Measurements from ENCODE around the gene ASB4.
"Not testable (repeated sequence)": the region's sequence is repeated elsewhere in the genome, so short reads cannot be mapped to it uniquely, and the experiment has no call there.

The ASB4 gene

DNA sequence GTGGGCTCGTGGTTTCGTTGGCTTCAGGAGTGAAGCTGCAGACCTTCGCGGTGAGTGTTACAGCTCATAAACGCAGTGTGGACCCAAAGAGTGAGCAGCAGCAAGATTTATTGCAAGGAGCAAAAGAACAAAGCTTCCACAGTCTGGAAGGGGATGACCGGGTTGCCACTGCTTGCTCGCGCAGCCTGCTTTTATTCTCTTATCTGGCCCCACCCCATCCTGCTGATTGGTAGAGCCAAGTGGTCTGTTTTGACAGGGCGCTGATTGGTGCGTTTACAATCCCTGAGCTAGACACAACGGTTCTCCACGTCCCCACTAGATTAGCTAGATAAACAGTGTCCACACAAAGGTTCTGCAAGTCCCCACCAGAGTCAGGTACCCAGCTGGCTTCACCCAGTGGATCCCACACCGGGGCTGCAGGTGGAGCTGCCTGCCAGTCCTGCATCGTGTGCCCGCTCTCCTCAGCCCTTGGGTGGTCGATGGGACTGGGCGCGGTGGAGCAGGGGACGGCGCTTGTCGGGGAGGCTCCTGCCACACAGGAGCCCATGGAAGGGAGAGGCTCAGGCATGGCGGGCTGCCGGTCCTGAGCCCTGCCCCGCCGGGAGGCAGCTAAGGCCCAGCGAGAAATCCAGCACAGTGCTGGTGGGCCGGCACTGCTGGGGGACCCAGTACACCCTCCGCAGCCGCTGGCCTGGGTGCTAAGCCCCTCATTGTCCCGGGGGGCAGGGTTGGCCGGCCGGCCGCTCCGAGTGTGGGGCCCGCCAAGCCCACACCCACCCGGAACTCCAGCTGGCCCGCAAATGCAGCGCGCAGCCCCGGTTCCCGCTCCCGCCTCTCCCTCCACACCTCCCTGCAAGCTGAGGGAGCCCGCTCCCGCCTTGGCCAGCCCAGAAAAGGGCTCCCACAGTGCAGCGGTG, 66.5 kb downstream of the ASB4 start:
- DNase-seq (ENCODE audit: low read depth in 2 of 2) = not testable (repeated sequence)

DNA sequence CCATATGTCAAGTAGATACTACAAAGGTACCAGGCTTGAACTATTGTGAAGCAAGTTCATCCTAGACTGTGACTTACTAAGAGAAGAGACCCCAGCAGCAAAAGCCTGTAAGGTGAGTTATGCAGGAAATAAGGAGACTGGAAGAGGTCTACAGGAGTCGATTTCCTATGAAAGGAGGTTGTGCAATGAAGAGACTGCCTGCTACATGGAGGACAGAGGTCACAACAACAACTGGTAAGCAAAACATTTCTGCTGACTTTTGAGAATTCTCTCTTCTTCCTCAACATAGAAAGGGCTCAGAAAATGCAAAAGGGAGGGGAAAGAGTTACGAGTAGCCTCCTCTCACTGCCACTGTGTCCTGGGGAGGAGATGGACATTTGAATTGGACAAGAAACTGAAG, 68.2 kb downstream of the ASB4 start:
- DNase-seq (ENCODE audit: low read depth in 2 of 2) = no peak

- DNase-seq (ENCODE audit: low read depth in 2 of 2) = no peak
Measured at GRCh38 chr7:95556777-95557176, 71.0 kb downstream of the ASB4 start.

DNA sequence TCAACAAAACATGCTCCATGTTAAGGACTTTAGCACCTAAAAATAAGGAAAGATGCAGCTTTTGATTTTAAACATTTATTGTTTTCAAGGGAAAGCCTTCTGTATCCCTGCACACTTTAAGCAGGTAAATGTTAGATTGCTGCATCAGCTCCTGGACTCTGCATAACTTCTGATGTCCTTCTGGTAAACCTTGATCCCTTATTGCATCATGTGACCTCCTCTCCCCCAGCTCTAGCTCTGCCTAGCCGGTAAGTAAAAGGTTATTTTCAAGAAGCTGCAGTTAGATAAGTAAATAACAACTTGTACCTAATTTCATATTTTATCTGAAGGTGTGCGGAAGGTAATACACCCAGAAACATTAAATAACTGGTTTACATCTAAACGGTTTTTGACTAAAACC, 73.1 kb downstream of the ASB4 start:
- DNase-seq (ENCODE audit: low read depth in 2 of 2) = no peak

DNA sequence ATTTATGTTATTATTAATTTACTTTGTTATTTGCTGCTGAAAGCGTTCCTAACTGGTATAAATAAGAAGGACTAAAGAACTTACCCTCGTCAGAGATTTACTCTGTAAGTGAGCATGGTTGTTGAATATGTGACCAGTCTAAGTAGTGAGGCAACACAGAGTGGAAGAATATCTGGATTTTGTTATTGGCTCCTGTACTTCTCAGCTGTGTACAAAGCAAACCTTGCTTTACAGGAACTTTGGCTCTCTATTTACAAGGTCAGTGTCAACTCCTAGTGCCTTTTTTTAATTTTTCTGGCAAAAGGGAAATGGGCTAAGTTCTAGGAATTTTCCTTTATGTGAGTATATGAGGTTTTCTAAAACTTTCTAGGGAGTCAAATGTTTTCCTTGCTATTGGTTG, 74.9 kb downstream of the ASB4 start:
- no peak for DNase-seq (ENCODE audit: low read depth in 2 of 2)

DNA sequence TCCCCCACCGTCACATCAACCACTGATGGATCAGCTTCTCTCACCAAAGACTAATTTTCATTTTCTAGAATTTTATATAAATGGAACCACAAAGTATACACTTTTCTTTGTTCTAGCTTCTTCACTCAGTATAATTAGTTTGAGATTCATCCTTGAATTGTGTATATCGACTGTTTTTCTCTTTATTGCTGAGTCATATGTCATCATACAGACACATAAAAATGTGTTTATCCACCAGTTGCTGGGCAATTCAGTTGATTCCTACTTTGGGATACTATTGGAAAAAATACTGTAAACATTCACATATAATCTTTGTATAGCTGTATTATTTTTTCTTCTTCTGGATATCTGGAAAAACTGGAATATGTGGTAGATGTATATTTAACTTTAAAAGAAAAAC, 84.0 kb downstream of the ASB4 start:
- DNase-seq (ENCODE audit: low read depth in 2 of 2) = no peak

DNA sequence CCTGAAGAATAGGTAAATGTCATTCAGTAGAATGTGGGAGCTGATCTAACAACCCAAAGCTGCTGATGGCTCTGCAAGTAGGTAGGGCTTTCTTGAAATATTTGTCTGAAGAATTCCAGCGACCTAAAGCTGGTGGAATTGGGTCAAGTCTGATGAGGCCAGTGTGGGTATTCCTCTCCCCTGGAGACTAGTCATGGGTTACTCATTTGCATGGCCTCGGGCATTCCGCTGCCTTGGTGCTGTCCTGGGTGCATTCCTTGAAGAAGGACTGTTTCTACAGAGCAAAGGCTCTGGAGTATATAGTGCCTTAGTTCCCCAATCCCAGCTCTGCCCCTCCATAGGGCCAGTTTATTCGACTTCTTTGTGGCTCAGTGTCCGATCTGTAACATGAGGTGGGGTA, 91.4 kb downstream of the ASB4 start:
- no peak for DNase-seq (ENCODE audit: low read depth in 2 of 2)

- no peak for DNase-seq (ENCODE audit: low read depth in 2 of 2)
Measured at GRCh38 chr7:95578299-95578855, 92.6 kb downstream of the ASB4 start.

DNA sequence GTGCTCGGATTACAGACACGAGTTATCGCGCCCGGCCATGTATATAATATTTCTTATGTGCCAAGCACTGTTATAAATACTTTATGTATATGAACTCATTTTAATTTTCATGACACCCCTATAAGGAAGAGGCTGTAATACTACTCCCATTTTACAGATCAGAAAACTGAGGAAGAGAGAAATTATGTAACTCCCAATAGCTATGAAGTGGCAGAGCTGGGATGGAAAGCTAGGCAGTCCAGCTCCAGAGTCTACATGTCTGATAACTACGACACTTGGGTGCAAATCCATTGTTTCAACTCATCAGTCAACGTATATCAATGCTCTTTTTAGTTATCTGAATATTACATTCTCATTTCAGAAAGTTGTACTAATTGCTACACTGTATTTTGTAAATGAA, 93.6 kb downstream of the ASB4 start:
- DNase-seq (ENCODE audit: low read depth in 2 of 2) = no peak

- no peak for DNase-seq (ENCODE audit: low read depth in 2 of 2)
Measured at GRCh38 chr7:95581467-95581866, 95.7 kb downstream of the ASB4 start.

- DNase-seq (ENCODE audit: low read depth in 2 of 2) = no peak
Measured at GRCh38 chr7:95582578-95583293, 97.0 kb downstream of the ASB4 start.

DNA sequence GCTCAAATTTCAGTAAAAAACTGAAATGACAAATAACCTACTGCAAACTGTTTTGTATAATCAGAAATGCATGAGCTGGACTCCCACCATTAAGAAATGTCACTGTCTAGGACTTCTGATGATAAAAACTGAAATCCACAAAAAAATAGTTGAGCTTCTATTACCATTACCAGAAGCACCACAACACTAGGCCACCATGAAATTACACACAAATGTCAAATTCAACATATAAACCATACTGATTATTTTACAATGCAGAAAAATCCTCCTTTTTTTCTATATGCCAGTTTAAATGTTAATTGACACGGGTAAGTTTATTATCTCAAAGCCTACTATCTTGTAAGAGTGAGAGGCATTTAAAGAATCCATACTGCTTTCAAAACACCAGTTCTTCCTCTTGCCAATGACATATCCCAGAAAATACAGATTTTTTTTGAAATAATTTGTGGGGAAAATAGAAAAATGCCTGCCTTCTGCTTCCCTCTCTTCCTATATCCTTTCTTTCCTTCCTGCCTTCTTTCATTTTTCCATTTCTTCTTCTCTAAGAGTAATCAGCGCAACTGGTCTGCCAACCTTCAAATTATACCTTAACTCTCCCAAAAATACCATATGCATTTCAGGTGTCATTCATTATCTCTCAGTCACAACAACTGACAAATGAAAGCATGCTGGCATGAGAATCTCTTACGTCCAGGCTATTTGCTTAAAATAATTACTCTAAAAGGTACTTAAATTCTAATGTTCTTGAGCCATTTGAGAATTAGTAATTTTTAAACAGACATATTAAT, 98.3 kb downstream of the ASB4 start:
- DNase-seq (ENCODE audit: low read depth in 2 of 2) = no peak

DNA sequence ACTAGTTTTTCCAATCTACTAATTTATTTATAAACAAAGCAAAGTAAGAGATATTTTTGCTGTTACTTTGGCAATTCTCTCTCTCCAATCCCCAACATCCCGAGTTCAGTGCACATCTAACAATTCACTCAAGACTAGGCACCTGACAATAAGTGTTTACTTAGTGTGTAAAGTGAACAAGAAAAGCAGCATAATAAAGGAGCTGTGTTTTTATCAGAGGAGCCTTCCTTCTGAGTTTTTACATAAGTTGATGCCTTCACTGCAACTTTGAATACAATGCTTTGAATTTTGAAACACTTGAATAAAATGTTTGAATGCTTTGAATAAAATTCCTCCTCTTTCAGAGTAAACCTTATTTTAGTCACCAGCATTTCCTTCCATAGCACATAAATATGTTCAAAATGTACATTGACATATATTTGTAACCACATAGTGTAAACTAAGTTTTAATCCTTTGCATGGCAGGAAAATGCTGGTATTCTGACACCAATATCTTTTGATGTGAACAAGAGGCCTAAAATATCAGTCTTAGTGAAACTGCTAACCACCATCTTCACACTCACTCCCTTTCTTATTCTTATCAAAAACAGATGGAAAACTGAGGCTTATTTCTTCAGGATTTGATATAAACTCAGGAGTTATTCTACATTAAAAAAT, 99.2 kb downstream of the ASB4 start:
- DNase-seq (ENCODE audit: low read depth in 2 of 2) = no peak

- no peak for DNase-seq (ENCODE audit: low read depth in 2 of 2)
Measured at GRCh38 chr7:95585426-95585789, 99.7 kb downstream of the ASB4 start.

DNA sequence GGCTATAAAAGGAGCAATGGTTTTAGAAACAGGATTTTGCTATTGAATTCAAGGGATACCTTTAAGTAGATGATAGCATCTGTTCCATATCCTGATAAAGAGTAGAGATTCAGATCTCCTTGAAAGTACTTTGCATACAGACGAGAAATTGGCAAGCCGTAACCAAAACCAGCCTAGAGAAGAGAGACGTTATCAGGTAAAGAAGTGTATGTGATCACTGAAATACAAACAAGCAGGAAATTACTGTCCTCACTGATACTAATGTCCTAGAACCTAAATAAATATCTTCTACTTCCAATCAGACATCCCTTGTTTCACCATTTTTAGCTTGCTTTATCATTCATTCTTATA, 101.2 kb downstream of the ASB4 start:
- DNase-seq (ENCODE audit: low read depth in 2 of 2) = no peak

DNA sequence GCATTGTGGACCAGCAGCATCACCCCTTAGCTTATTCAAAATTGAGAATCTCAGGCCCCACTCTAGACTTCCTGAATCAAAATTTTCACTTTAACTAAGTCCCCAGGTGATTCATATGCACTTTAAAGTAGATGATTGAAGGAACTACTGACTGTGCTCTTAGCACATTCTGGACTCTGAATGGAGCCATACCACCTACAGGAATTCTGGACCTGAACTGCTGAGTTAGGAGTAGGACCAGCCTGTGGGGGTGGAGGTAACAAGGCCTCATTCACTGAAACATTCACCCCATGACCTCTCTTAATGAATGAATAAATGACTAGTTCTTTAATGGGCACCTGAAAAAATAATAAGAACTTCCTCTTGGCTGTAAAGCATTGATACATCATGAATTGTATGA, 103.3 kb downstream of the ASB4 start:
- DNase-seq (ENCODE audit: low read depth in 2 of 2) = no peak

DNA sequence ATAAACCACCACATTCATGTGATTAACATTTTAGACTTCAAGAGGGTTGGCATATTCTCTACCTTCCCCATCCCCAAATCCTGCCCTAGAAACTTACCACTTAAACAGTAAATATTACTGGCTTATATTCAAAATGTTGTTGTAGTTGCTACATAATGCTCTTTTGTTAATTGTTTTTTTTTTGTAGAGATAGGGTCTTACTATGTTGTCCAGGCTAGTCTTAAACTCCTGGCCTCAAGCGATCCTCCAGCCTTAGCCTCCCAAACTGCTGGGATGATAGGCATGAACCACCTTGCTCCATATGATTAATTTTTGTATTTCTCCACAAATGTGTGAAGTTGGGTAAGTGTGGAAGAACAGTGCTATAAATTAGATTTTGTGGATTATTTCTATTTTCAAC, 104.0 kb downstream of the ASB4 start:
- no peak for DNase-seq (ENCODE audit: low read depth in 2 of 2)

Data from fibroblast of skin of left biceps (primary cell).